K562 (cell line): ENCODE data around the gene GADD45GIP1. TPM values are rescaled to one million over a fixed set of nuclear protein-coding genes. Genes with fewer than 3 reads are reported as not detected.

Experiments used
- ATF7 ChIP-seq: fragments of 450-650 bp; IDR thresholded peaks from 2 replicates; pipeline ENCODE4 v1.7.1; 2014; ENCODE audit warnings: mild to moderate bottlenecking, moderate library complexity
- CBFA2T3 ChIP-seq: fragments of 450-650 bp; IDR thresholded peaks from 2 replicates; pipeline ENCODE4 v1.6.1; 2017
- CHD2 ChIP-seq: IDR thresholded peaks from 2 replicates; pipeline ENCODE4 v1.6.1; 2011; ENCODE audit warnings: low read depth, low read length
- E2F4 ChIP-seq: sonication (generic); formaldehyde crosslinking; IDR thresholded peaks from 2 replicates; pipeline ENCODE4 v1.8.0; 2022; ENCODE audit warnings: mild to moderate bottlenecking, low read depth, missing genetic modification reagents
- FOXM1 ChIP-seq, 2 experiments: fragments of 450-650 bp in 1 of 2; sonication (generic) in 1 of 2; formaldehyde crosslinking in 1 of 2; IDR thresholded peaks; 2 replicates each; pipeline versions ENCODE4 v1.6.1 to v1.9.0; 2017 to 2022; ENCODE audit warnings: low read depth in 2 of 2, mild to moderate bottlenecking in 2 of 2, missing genetic modification reagents in 1 of 2, moderate library complexity in 1 of 2
- MAFK ChIP-seq: IDR thresholded peaks from 2 replicates; pipeline ENCODE4 v1.6.1; 2011; ENCODE audit warnings: low read length, improper control_type of control experiment
- MNT ChIP-seq, 2 experiments: fragments of 450-650 bp; conservative IDR thresholded peaks; 2 replicates each; pipeline ENCODE4 v1.6.1; 2017; ENCODE audit warnings: mild to moderate bottlenecking in 2 of 2, moderate library complexity in 2 of 2
- NR2C2 ChIP-seq, 2 experiments: fragments of 200-800 bp in 1 of 2; sonication (Bioruptor generic) in 1 of 2; sonication (generic) in 1 of 2; formaldehyde crosslinking in 1 of 2; IDR thresholded peaks; 2 replicates each; pipeline versions ENCODE4 v1.6.1 to v1.8.0; 2016 to 2022; ENCODE audit warnings: mild to moderate bottlenecking in 1 of 2, missing compliant biosample characterization in 1 of 2, missing genetic modification characterization in 1 of 2, missing genetic modification reagents in 1 of 2
- PHB ChIP-seq: fragments of 250-450 bp; sonication (Bioruptor Pico); IDR thresholded peaks from 2 replicates; pipeline ENCODE4 v1.5.0; 2021
- POLR2B ChIP-seq: fragments of 450-650 bp; IDR thresholded peaks from 2 replicates; pipeline ENCODE4 v1.6.1; 2018; ENCODE audit warnings: low read depth; ENCODE audit not compliant: partially characterized antibody
- RBFOX2 ChIP-seq: fragments of 200-400 bp; formaldehyde crosslinking; IDR thresholded peaks from 2 replicates; pipeline ENCODE4 v1.6.1; 2017; ENCODE audit warnings: low read depth, mild to moderate bottlenecking, low read length, moderate library complexity
- REST ChIP-seq, 2 experiments: fragments of 450-650 bp; formaldehyde crosslinking in 1 of 2; IDR thresholded peaks; 2 replicates each; pipeline versions ENCODE4 v1.4.0 to v1.6.1; 2014 to 2020; ENCODE audit warnings: mild to moderate bottlenecking in 2 of 2, borderline replicate concordance in 1 of 2, low read depth in 1 of 2
- SLC30A9 ChIP-seq: fragments of 250-450 bp; sonication (Bioruptor Pico); IDR thresholded peaks from 2 replicates; pipeline ENCODE4 v1.8.0; 2022; ENCODE audit warnings: mild to moderate bottlenecking, moderate library complexity
- XRCC5 ChIP-seq: fragments of 200-400 bp; formaldehyde crosslinking; IDR thresholded peaks from 2 replicates; pipeline ENCODE4 v1.6.1; 2017; ENCODE audit warnings: low read depth, mild to moderate bottlenecking, low read length
- ZNF212 ChIP-seq: fragments of 450-650 bp; formaldehyde crosslinking; IDR thresholded peaks from 2 replicates; pipeline ENCODE4 v1.4.0; 2020; ENCODE audit warnings: mild to moderate bottlenecking
- ZNF695 ChIP-seq: fragments of 450-650 bp; formaldehyde crosslinking; IDR thresholded peaks from 2 replicates; pipeline ENCODE4 v1.4.0; 2020; ENCODE audit warnings: mild to moderate bottlenecking, moderate library complexity
- polyA plus RNA-seq, 8 experiments: library from polyadenylated mRNA; depleted of rRNA in 4 of 8; stranded (reverse) in 5 of 8; unstranded in 3 of 8; fragments of >200 nt; fragmentation: Nextera tagmentation in 2 of 8; fragmentation: Illumina TruSeq in 1 of 8; extraction: Ambion mirVana in 2 of 8; extraction: Trizol in 1 of 8; gene quantifications; 2 replicates each; pipeline versions ENCODE4 v1.2.1 to v1.2.3, GENCODE V29; 2011 to 2014; ENCODE audit warnings: inconsistent platforms in 1 of 8, missing spikeins in 1 of 8
- total RNA-seq, 7 experiments: library from RNA; depleted of rRNA in 6 of 7; stranded (reverse); fragments of >200 nt in 6 of 7; fragmentation: Illumina TruSeq in 2 of 7; extraction: Trizol in 2 of 7; gene quantifications; 2 replicates each; pipeline versions ENCODE4 v1.2.1 to v1.2.3, GENCODE V29; 2011 to 2021; ENCODE audit warnings: low replicate concordance in 1 of 7

Gene GADD45GIP1
- total and polyA plus RNA-seq, 9 of the 15 experiments (the other 6 are each of a cell fraction or from before 2014, with no cell fraction given), result 5.1 to 161 (median 29.2) TPM

- TF ChIP-seq PHB, result peak; percentile 95
- peak; percentile 30; the same call in 1 of the 2 replicates for TF ChIP-seq NR2C2 (CRISPR knock-in tag; IDR thresholded peaks at IDR 0.05)
- peak; percentile 65 for TF ChIP-seq NR2C2 (tag; IDR thresholded peaks at IDR 0.05)
- no peak for TF ChIP-seq XRCC5
- TF ChIP-seq MAFK, result no peak
- TF ChIP-seq E2F4 (CRISPR knock-in tag), result peak; percentile 88; the same call in 1 of the 2 replicates
- no peak for TF ChIP-seq SLC30A9 (CRISPR knock-in tag)
- peak; percentile 100 for TF ChIP-seq RBFOX2
- TF ChIP-seq ZNF695 (CRISPR knock-in tag), result peak; percentile 24; the same call in 1 of the 2 replicates
- peak; percentile 75 for TF ChIP-seq REST (IDR thresholded peaks at IDR 0.05; ENCODE audit: borderline replicate concordance)
- no peak; the same call in 1 of the 2 replicates for TF ChIP-seq REST (CRISPR knock-in tag; IDR thresholded peaks at IDR 0.05; ENCODE audit: low read depth)
- TF ChIP-seq ATF7, result peak; percentile 73
- TF ChIP-seq FOXM1 (IDR thresholded peaks at IDR 0.05; ENCODE audit: low read depth), result no peak; the same call in 1 of the 2 replicates
- TF ChIP-seq FOXM1 (CRISPR knock-in tag; IDR thresholded peaks at IDR 0.05; ENCODE audit: low read depth), result 0 out of 2 replicates have a peak, but pooled peaks have one; percentile 19
- TF ChIP-seq CHD2, result peak; percentile 79
- TF ChIP-seq POLR2B, result peak; percentile 98
- peak; percentile 93 to 94 for TF ChIP-seq MNT (conservative IDR thresholded peaks at IDR 0.05)
- 0 out of 2 replicates have a peak, but pooled peaks have one; percentile 20 for TF ChIP-seq CBFA2T3
- no peak for TF ChIP-seq ZNF212
Observed at GRCh38 chr19:12937927-12938778, 18.9 kb downstream of the GADD45GIP1 start, which contains the start of gene CALR (continued).
